GM21723 (cell line): ENCODE results near the gene SLC9A5.

Experiments used
- ATAC-seq: cut with Tn5 transposase; IDR thresholded peaks from one replicate; pipeline ENCODE4 v1.9.1; 2021; ENCODE audit warnings: mild to moderate bottlenecking, moderate library complexity; ENCODE audit not compliant: unreplicated experiment

Gene SLC9A5, protein sequence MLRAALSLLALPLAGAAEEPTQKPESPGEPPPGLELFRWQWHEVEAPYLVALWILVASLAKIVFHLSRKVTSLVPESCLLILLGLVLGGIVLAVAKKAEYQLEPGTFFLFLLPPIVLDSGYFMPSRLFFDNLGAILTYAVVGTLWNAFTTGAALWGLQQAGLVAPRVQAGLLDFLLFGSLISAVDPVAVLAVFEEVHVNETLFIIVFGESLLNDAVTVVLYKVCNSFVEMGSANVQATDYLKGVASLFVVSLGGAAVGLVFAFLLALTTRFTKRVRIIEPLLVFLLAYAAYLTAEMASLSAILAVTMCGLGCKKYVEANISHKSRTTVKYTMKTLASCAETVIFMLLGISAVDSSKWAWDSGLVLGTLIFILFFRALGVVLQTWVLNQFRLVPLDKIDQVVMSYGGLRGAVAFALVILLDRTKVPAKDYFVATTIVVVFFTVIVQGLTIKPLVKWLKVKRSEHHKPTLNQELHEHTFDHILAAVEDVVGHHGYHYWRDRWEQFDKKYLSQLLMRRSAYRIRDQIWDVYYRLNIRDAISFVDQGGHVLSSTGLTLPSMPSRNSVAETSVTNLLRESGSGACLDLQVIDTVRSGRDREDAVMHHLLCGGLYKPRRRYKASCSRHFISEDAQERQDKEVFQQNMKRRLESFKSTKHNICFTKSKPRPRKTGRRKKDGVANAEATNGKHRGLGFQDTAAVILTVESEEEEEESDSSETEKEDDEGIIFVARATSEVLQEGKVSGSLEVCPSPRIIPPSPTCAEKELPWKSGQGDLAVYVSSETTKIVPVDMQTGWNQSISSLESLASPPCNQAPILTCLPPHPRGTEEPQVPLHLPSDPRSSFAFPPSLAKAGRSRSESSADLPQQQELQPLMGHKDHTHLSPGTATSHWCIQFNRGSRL

DNA sequence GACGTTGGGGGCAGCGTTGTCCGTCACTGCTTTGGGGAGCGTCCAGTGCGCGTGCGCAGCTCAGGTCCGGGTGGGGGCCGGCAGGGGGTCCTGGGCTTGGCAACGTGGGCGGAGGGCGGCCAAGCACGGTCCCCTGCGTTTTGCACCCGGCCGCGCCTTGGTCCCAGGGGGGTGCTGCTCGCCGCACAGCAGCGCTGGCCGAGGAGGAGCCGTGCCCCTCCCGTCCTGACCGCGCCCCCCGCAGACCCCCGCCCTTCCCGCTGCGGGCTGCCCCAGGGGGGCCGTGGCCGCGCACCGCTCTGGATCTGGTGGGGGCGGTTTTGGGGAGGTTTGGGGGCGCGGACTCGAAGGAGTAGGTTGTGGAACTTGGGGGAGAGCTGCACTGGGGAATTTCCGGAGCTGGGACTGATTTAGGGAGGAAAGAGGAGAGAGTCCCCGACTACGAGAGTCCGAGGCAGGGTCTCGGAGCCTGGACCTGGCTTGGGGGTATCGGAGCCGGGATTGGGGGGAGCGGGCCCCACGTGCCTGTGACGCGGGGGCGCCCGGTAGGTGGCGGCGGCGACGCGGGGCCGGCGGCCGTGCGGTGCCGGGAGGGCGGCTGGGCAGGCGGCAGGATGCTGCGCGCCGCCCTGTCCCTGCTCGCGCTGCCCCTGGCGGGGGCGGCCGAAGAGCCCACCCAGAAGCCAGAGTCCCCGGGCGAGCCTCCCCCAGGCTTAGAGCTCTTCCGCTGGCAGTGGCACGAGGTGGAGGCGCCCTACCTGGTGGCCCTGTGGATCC, at the start of gene SLC9A5:
Gene SLC9A5, plus strand, starts transcription at position 579 of the 777 bp plus-strand sequence. Its CDS starts 36 bp downstream, at position 615.
- ATAC-seq, result no peak

DNA sequence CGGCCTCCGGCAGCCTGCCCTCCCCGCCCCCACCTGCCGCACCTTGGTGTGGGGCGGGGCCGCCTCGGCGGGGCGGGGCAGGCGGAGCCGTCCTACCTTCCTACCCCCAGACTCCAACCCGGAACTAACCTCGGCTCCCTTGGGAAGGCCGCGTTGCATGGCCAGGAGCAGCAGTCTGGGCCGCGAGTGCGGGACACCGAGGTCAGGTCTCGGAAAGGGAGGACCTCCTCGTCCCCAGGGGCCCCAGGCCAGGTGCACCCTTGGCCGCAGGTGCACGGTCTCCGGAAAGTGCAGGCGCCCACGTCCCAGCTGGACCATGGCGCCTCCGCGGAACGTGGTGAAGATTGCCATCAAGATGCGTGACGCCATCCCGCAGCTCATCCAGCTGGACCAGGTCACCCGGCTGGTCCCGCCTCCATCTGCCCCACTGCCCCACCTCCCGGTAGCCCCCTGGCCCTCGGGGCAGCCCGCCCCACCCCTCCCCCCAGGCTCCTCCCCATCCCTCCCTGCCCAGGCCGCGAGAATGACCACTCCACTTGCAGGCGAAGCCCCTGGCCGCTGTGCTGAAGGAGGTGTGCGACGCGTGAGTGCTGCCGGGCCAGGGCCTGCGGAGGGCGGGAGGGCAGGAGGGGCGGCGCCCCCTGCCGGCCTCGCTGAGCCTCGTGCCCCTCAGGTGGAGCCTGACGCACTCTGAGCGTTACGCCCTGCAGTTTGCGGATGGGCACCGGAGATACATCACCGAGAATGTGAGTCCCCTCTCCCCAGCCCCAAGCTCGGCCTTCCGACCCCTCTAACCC, 49.6 kb upstream of the SLC9A5 start, which contains the start of gene ELMO3:
Gene ELMO3, plus strand, starts transcription at position 121 of the 797 bp plus-strand sequence. Its CDS starts 196 bp downstream, at position 317.
- no peak for ATAC-seq

DNA sequence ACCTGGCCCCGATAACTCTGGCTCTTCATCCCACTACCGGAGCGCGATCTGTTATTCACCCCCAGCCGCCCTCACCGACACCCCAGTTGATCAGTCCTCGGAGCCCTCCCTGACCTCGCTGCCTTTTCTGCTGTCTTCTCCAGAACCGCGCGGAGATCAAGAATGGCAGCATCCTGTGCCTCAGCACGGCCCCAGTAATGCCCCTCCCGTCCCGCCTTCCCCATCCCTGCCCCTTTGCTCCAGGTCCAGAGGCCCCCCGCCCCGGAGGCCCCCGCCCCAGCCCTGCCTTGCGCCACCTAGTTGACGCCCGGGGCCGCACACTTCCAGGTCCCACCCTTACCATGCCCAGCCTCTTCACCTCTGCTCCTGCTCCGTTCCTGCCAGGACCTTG, 49.0 kb upstream of the SLC9A5 start:
- ATAC-seq, result no peak

DNA sequence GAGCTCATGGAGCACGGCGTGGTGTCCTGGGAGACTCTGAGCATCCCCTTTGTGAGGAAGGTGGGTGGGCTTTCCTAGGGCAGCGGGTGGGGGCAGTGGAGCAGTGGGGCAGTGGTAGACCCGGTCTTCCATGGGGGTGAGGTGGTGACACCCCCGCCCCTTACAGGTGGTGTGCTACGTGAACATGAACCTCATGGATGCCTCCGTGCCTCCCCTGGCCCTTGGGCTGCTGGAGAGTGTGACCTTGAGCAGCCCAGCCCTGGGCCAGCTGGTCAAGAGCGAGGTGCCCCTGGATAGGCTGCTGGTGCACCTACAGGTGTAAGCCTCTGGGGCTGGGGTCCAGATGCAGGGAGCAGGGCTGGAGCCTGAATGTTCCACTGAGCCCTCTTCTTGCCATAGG, 48.3 kb upstream of the SLC9A5 start:
- ATAC-seq, result no peak

DNA sequence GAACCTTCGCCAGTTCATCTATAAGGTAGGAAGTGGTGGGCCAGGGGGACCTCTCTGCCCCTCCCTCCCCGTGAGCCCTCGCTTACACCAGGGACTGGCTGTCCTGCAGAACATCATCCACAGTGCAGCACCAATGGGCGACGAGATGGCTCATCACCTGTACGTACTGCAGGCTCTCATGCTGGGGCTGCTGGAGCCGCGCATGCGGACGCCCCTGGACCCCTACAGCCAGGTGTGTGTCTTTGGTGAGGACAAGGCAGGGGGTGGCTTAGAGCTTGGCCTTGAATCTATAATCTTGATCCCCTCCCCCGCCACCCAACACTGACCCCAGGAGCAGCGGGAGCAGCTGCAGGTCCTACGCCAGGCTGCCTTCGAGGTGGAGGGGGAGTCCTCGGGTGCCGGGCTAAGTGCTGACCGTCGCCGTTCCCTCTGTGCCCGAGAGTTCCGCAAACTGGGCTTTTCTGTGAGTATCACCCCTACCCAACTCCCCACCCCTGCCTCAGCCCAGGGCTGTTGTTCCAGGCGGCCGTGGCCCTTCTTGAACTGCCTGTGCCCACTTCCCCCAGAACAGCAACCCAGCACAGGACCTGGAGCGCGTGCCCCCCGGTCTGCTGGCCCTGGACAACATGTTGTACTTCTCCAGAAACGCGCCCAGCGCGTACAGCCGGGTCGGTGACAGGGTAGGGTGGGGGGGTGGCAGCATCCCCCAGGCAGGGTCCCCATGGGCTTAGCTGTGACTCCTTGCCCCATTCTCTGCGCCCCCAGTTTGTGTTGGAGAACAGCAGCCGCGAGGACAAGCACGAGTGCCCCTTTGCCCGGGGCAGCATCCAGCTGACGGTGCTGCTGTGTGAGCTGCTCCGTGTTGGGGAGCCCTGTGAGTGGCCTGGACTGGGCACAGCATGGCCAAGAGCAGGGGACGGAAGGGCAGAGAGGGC, 47.1 kb upstream of the SLC9A5 start:
- ATAC-seq, result no peak

DNA sequence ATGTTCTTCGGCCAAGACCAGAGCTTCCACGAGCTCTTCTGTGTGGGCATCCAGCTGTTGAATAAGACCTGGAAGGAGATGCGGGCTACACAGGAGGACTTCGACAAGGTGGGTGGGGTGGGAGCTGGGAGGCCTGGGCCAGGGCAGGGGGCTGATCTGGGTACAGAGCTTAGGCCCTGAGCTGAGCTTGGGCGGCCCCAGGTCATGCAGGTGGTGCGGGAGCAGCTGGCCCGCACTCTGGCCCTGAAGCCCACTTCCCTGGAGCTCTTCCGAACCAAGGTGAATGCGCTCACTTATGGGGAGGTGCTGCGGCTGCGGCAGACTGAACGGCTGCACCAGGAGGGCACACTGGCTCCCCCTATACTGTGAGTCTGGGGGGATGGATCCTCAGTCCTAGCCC, 46.4 kb upstream of the SLC9A5 start:
- no peak for ATAC-seq

DNA sequence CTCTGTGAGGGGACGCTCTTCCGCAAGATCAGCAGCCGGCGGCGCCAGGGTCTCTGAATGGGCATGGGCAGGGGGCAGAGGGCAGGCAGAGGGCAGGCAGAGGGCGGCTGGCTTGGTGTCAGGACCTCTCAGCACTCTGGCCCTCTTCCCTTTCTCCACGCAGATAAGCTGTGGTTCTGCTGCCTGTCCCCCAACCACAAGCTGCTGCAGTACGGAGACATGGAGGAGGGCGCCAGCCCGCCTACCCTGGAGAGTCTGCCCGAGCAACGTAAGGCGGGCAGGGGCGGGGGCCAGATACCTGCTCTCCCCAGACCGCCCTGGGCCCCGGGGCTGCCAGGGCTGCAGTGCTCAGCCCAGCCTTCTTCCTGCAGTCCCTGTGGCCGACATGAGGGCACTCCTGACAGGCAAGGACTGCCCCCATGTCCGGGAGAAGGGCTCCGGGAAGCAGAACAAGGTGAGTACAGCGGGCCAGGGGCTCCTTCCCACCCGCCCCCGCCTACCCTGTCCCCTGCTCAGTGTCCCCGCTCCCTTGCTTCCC, 45.8 kb upstream of the SLC9A5 start:
- ATAC-seq, result no peak

DNA sequence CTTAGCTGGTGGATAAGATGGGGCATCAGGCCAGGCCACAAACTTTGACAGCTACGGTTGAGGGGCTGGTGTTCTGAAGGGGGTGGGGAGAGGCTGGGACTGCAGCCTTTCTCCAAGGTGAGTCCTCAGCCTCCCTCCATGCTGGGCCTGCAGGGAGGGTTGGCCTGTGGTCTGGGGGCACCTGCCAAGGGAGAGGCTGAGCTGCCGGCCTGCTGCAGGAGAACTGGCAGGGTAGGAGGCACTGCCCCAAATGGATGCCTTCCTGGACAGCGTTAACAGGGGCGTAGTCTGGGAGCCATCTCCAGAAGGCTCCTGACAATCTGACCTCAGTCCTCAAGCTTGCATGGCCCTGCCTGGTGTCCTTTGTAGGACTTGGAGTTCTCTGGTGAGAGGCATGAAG, 44.7 kb upstream of the SLC9A5 start:
- no peak for ATAC-seq

DNA sequence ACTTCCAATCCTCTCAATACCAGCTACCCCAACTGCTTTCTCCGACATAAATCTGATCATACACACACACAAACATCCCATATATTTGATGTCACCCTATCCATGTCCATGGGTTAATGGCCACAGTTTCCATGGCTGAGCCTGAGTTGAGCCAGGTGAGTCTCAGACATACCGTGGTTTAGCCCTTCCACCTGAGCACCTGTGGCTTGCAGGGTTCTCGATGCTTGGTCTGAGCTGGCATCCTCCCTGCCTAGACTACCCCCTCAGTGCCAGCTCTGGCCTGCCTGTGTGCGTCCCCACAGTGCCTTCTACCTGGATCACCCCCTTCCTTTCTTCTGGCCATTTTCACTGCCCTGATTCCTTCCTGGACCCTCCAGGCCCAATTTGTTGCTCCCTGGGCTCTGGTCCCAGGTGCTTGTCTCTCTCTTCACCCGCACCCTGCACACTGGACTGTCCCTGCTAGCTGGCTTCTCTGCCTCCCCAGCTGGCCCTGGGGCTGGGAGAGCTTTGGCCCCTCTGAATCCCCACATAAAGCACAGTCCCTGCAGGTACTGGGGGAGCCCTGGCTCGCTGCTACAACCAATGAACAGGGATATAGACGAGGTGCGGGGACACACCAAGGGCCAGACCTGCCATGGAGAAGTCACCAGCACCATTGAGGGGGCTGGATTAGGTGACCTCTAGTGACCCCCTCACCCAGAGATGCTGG, 42.5 kb upstream of the SLC9A5 start:
- no peak for ATAC-seq

DNA sequence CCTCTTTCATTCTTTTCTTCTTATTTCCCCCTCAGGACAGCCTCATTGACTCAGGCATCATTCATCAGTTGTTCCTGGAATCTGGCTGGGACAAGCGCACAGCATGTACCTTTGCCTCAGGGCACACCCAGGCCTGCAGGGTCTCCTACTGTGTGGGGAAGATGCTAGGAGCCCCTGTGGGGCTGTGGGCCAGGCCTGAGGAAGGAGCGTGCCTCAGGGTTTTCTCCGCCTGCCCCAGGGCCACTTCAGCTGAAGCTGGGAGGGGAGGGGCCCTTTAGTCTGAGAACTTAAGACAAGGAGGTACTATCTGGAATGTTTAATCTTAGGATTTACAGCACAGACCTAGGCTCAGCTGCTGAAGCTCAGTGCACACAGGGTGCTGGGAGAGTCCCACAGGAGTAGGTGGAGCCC, 41.9 kb upstream of the SLC9A5 start:
- no peak for ATAC-seq

DNA sequence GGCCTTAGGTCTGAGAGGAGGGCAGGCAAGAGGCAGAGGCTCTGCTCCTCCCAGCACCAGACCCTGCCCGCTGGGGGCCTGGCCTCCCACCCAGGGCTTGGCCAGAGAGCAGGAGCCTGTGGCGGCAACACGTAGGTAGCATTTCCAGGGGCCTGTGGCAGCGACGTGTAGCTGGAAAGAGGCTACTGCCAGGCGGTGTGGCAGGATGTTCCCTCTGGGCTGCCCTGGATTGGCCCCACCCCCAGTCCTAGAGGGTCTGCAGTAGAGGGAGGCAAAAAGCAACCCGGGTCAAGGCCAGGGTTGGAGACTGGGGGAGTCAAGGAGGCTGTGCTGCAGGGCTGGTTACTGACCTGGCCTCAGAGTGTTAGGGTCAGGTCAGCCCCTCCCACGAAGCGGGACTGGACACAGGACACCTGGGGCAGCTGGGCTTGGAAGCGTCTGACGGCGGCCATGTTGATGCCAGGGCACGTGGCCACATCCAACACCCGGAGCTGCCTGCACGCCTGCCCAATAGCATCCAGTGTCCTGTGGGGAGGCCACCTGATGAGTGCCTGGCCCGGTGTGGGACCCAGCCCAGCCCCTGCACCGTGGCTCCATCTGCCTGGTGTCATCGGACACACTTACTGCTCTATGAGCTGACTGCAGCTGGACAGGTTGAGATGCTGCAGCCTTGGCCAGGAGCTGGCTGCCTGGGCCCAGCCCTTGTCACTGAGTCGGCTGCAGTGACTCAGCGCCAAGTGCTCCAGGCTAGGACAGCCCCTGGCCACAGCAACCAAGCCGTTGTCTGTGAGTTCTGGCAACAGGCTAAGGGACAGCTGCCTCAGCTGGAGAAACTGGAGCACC, 41.3 kb upstream of the SLC9A5 start:
- no peak for ATAC-seq

DNA sequence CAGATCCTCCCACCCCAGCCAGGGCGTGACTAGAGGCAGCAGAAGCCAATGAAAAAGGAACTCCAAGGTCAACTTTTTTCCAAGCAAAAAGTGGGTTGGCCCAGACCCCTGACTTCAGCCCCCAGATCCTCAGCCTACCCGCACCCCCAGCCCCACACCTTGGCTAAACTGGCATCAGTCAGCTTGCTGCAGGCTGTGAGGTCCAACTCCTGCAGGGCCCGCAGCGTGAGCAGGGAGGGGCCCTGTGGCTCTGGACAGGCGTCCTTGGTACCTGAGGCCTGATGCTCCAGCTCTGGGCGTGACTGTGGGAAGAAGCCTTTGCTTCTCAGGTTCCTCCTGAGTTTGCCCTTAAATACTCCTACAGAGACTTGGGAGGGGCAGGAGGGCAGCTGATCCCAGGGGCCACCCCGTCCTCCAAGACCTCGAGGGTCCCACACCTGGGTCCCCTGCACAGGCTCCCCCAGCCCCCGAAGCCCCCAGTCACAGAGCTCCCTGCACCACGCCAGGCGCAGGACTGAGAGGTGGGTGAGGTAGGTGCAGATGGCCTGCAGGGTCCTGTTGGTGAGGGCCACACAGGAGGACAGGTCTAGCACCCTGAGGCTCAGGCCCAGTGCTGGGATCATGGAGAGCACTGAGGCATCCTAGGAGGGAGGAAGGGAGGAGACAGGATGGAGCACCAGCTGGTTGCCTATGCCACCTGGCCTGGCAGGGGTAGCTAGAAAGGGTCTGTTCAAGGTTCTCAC, 40.5 kb upstream of the SLC9A5 start:
- no peak for ATAC-seq

DNA sequence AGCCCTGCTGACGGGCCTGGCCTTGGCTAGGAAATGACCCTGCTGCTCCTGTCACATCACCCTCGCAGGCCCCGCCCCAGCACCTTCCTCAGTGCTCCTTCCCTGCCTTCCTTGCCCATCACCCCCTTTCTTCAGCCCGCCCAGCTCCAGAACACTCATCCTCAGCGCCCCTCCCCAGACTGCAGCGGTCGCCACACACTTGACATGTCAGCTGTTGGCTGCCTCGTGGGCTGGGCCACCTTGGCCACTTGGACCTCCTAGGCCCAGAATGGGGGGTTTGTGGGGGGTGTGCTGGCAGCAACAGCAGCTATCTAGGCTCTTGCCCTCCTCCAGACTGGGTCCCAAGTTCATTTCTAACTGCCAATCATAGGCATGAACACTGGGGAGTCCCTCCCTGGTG, 39.2 kb upstream of the SLC9A5 start:
- ATAC-seq, result no peak

DNA sequence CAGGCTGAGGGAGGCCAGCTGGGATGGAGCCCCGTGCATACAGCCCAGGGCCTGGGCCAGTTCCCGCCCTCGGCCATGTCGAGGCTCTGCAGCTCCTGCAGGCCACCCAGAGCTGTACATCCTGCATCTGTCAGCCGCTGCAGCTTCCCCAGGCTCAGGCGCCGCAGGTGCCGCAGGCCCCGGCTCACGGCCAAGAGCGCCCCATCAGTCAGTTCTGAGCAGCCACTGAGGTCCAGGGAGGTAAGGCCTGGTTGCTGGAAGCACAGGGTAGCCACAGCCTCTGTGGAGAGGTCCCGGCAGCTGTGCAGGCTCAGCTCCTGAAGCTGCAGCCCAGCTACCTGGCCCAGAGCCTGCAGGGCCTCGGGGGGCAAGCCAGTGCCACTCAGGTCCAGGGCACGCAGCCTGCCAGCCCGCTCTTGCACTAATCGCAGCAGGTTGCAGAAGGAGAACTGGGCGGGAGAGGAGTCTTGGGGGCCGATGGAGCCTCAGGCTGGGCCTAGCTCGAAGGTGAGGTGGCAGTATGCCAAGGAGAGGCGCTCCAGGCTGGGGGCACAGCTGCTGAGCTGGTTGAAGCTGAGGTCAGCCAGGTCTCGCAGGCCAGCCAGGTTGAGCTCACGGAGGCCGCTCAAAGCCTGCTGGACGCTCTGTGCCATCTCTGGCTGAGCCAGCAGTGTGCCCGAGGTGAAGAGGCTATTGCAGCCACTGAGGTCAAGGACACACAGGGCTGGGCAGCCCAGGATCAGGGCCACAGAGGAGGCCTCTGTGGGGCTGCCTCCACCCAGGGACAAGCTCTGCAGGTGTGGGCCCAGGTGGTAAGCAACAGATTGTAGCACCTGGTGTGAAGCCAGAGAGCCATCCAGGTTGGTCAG, 38.5 kb upstream of the SLC9A5 start:
- no peak for ATAC-seq

DNA sequence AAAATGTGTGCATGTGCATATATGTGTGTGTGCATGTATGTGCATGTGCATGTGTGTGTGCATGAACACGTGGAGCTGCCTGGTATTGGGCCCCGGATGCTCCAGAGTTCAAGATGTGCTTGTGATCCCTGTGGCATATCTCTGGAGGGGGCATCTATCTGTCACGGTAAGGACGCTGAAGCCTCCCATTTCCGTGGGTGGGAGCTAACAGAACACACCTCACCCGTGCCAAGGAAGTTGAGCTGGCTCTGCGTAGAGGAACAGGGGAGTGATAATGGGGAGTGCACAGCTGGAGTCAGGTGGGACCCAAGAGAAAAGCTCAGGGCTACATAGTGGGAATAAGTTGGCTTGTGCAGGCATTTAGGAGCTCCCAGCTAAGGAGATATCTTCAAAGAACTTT, 37.1 kb upstream of the SLC9A5 start:
- ATAC-seq, result no peak

DNA sequence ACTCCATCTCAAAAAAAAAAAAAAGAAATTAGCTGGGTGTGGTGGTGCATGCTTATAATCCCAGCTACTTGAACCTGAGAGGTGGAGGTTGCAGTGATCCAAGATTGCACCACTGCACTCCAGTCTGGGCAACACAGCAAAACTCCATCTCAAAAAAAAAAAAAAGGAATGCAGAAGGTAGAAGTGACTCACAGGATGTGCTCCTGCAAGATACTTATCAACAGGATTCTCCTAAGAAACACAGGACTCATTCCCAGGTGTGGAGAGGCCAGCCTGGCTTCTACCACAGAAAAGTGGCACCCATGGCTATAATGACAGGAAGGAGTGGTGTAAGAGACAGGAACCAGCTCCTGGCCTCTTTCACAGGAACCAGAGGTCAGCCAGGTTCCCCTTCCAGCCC, 36.0 kb upstream of the SLC9A5 start:
- ATAC-seq, result no peak
